ENCODE data around the gene PI4KA.

The PI4KA gene

GRCh38 chr22:20808844-20809243, 49.8 kb downstream of the PI4KA start:
- no peaks in the 10 kb centered on the region for H3K9me3 ChIP-seq (ENCODE audit: control insufficient read depth, insufficient read depth, low read length)
- H3K36me3 ChIP-seq (ENCODE audit: insufficient read depth, low read length) = 0 out of 2 replicates have a peak, but pooled peaks cover 8% of the 10 kb centered on the region
- no peaks in the 10 kb centered on the region; the same call in 1 of the 2 replicates for H3K4me1 ChIP-seq (ENCODE audit: insufficient read depth, low read length)
- no peak overlapping the region for H3K9ac ChIP-seq (ENCODE audit: low read depth, low read length)

- Histone ChIP-seq H3K4me1 (ENCODE audit: insufficient read depth, low read length) (no peaks in the 10 kb centered on the region; the same call in 1 of the 2 replicates), H3K36me3 (ENCODE audit: insufficient read depth, low read length) (peaks cover 8% of the 10 kb centered on the region; the same call in 1 of the 2 replicates), H3K9me3 (ENCODE audit: control insufficient read depth, insufficient read depth, low read length) (no peaks in the 10 kb centered on the region), H3K9ac (ENCODE audit: low read depth, low read length) (no peak overlapping the region)
Measured at GRCh38 chr22:20807315-20807752, 51.3 kb downstream of the PI4KA start.

- no peaks in the 10 kb centered on the region for H3K9me3 ChIP-seq (ENCODE audit: control insufficient read depth, insufficient read depth, low read length)
- H3K4me1 ChIP-seq (ENCODE audit: insufficient read depth, low read length) = no peaks in the 10 kb centered on the region; the same call in 1 of the 2 replicates
- peaks cover 8% of the 10 kb centered on the region; the same call in 1 of the 2 replicates for H3K36me3 ChIP-seq (ENCODE audit: insufficient read depth, low read length)
- H3K9ac ChIP-seq (ENCODE audit: low read depth, low read length) = no peak overlapping the region
Measured at GRCh38 chr22:20805972-20806471, 52.6 kb downstream of the PI4KA start.

- H3K9ac ChIP-seq (ENCODE audit: low read depth, low read length) = no peak overlapping the region
- H3K9me3 ChIP-seq (ENCODE audit: control insufficient read depth, insufficient read depth, low read length) = no peaks in the 10 kb centered on the region
- no peaks in the 10 kb centered on the region; the same call in 1 of the 2 replicates for H3K4me1 ChIP-seq (ENCODE audit: insufficient read depth, low read length)
- H3K36me3 ChIP-seq (ENCODE audit: insufficient read depth, low read length) = peaks cover 8% of the 10 kb centered on the region; the same call in 1 of the 2 replicates
Measured at GRCh38 chr22:20804650-20805049, 54.0 kb downstream of the PI4KA start.

- H3K9ac ChIP-seq (ENCODE audit: low read depth, low read length) = no peak overlapping the region
- H3K4me1 ChIP-seq (ENCODE audit: insufficient read depth, low read length) = no peaks in the 10 kb centered on the region; the same call in 1 of the 2 replicates
- no peaks in the 10 kb centered on the region for H3K9me3 ChIP-seq (ENCODE audit: control insufficient read depth, insufficient read depth, low read length)
- peaks cover 8% of the 10 kb centered on the region for H3K36me3 ChIP-seq (ENCODE audit: insufficient read depth, low read length)
Measured at GRCh38 chr22:20803696-20804324, 54.8 kb downstream of the PI4KA start.

GRCh38 chr22:20802922-20803553, 55.6 kb downstream of the PI4KA start:
- Histone ChIP-seq H3K4me1 (ENCODE audit: insufficient read depth, low read length) (no peaks in the 10 kb centered on the region; the same call in 1 of the 2 replicates), H3K36me3 (ENCODE audit: insufficient read depth, low read length) (peaks cover 13% of the 10 kb centered on the region), H3K9me3 (ENCODE audit: control insufficient read depth, insufficient read depth, low read length) (no peaks in the 10 kb centered on the region), H3K9ac (ENCODE audit: low read depth, low read length) (no peak overlapping the region)

- Histone ChIP-seq H3K9ac (ENCODE audit: low read depth, low read length) (no peak overlapping the region), H3K4me1 (ENCODE audit: insufficient read depth, low read length) (no peaks in the 10 kb centered on the region; the same call in 1 of the 2 replicates), H3K9me3 (ENCODE audit: control insufficient read depth, insufficient read depth, low read length) (no peaks in the 10 kb centered on the region), H3K36me3 (ENCODE audit: insufficient read depth, low read length) (peaks cover 11% of the 10 kb centered on the region)
Measured at GRCh38 chr22:20802452-20802851, 56.2 kb downstream of the PI4KA start.

GRCh38 chr22:20799449-20799848, 59.2 kb downstream of the PI4KA start:
- peaks cover 5% of the 10 kb centered on the region for H3K36me3 ChIP-seq (ENCODE audit: insufficient read depth, low read length)

GRCh38 chr22:20798974-20799373, 59.6 kb downstream of the PI4KA start:
- Histone ChIP-seq H3K36me3 (ENCODE audit: insufficient read depth, low read length) (peaks cover 5% of the 10 kb centered on the region), H3K4me1 (ENCODE audit: insufficient read depth, low read length) (no peaks in the 10 kb centered on the region), H3K9me3 (ENCODE audit: control insufficient read depth, insufficient read depth, low read length) (no peaks in the 10 kb centered on the region), H3K9ac (ENCODE audit: low read depth, low read length) (no peak overlapping the region)

More at GRCh38 chr22:20799449-20799848, 59.2 kb downstream of the PI4KA start:
- Histone ChIP-seq H3K4me1 (ENCODE audit: insufficient read depth, low read length) (no peaks in the 10 kb centered on the region), H3K9me3 (ENCODE audit: control insufficient read depth, insufficient read depth, low read length) (no peaks in the 10 kb centered on the region), H3K9ac (ENCODE audit: low read depth, low read length) (no peak overlapping the region)

GRCh38 chr22:20798218-20798617, 60.4 kb downstream of the PI4KA start:
- Histone ChIP-seq H3K9ac (ENCODE audit: low read depth, low read length) (no peak overlapping the region), H3K36me3 (ENCODE audit: insufficient read depth, low read length) (peaks cover 5% of the 10 kb centered on the region), H3K4me1 (ENCODE audit: insufficient read depth, low read length) (no peaks in the 10 kb centered on the region), H3K9me3 (ENCODE audit: control insufficient read depth, insufficient read depth, low read length) (no peaks in the 10 kb centered on the region)

- Histone ChIP-seq H3K4me1 (ENCODE audit: insufficient read depth, low read length) (no peaks in the 10 kb centered on the region), H3K9me3 (ENCODE audit: control insufficient read depth, insufficient read depth, low read length) (no peaks in the 10 kb centered on the region), H3K36me3 (ENCODE audit: insufficient read depth, low read length) (peaks cover 5% of the 10 kb centered on the region), H3K9ac (ENCODE audit: low read depth, low read length) (no peak overlapping the region)
Measured at GRCh38 chr22:20796731-20797130, 61.9 kb downstream of the PI4KA start.

GRCh38 chr22:20794650-20795413, 63.8 kb downstream of the PI4KA start:
- Histone ChIP-seq H3K4me1 (ENCODE audit: insufficient read depth, low read length) (no peaks in the 10 kb centered on the region), H3K9ac (ENCODE audit: low read depth, low read length) (no peak overlapping the region), H3K36me3 (ENCODE audit: insufficient read depth, low read length) (peaks cover 5% of the 10 kb centered on the region), H3K9me3 (ENCODE audit: control insufficient read depth, insufficient read depth, low read length) (no peaks in the 10 kb centered on the region)

- no peaks in the 10 kb centered on the region for H3K4me1 ChIP-seq (ENCODE audit: insufficient read depth, low read length)
- peaks cover 5% of the 10 kb centered on the region for H3K36me3 ChIP-seq (ENCODE audit: insufficient read depth, low read length)
Measured at GRCh38 chr22:20793748-20794649, 64.6 kb downstream of the PI4KA start.

More at GRCh38 chr22:20793748-20794649, 64.6 kb downstream of the PI4KA start:
- H3K9ac ChIP-seq (ENCODE audit: low read depth, low read length) = no peak overlapping the region
- H3K9me3 ChIP-seq (ENCODE audit: control insufficient read depth, insufficient read depth, low read length) = no peaks in the 10 kb centered on the region

Data from ES-I3 (cell line).